Endodermal cell (in vitro differentiated cells): ENCODE data around the gene TRPM5. TPM values are rescaled to one million over a fixed set of nuclear protein-coding genes. Genes with fewer than 3 reads are reported as not detected.

Source experiments
- DNase-seq: peaks from one replicate; pipeline ENCODE4 v3.0.0-alpha.2; 2017
- H3K27ac ChIP-seq: 2 replicates; pipeline ENCODE4 v1.5.1; 2013; ENCODE audit warnings: mild to moderate bottlenecking, low read depth, low read length, moderate library complexity
- H3K27me3 ChIP-seq: 2 replicates; pipeline ENCODE4 v1.6.1; 2013; ENCODE audit warnings: mild to moderate bottlenecking, low read length, moderate library complexity; ENCODE audit not compliant: insufficient read depth, control insufficient read depth, poor library complexity, severe bottlenecking
- H3K36me3 ChIP-seq: 2 replicates; pipeline ENCODE4 v1.7.0; 2013; ENCODE audit warnings: mild to moderate bottlenecking, low read length, moderate library complexity; ENCODE audit not compliant: control insufficient read depth, insufficient read depth
- H3K4me1 ChIP-seq: one replicate; pipeline ENCODE4 v1.7.0; 2013; ENCODE audit warnings: low read length; ENCODE audit not compliant: control insufficient read depth, insufficient read depth
- H3K4me3 ChIP-seq: 2 replicates; pipeline ENCODE4 v1.5.1; 2013; ENCODE audit warnings: mild to moderate bottlenecking, low read length, moderate library complexity
- H3K9ac ChIP-seq: 2 replicates; pipeline ENCODE4 v1.6.1; 2013; ENCODE audit warnings: mild to moderate bottlenecking, low read length, moderate library complexity; ENCODE audit not compliant: poor library complexity, severe bottlenecking; ENCODE audit errors: extremely low read depth
- H3K9me3 ChIP-seq: 2 replicates; pipeline ENCODE4 v1.6.1; 2013; ENCODE audit warnings: mild to moderate bottlenecking, low read length, moderate library complexity; ENCODE audit not compliant: control insufficient read depth
- H3K27ac Mint-ChIP-seq: 2 replicates; pipeline ENCODE4 v1.8.0; 2020; ENCODE audit warnings: mixed read lengths
- H3K27me3 Mint-ChIP-seq: 2 replicates; pipeline ENCODE4 v1.8.0; 2021; ENCODE audit warnings: mild to moderate bottlenecking, mixed read lengths; ENCODE audit not compliant: insufficient read depth
- H3K36me3 Mint-ChIP-seq: 2 replicates; pipeline ENCODE4 v1.8.0; 2020; ENCODE audit warnings: low read depth, mixed read lengths
- H3K4me1 Mint-ChIP-seq: 2 replicates; pipeline ENCODE4 v1.8.0; 2020; ENCODE audit warnings: mixed read lengths
- H3K4me3 Mint-ChIP-seq: 2 replicates; pipeline ENCODE4 v1.8.0; 2020; ENCODE audit warnings: mild to moderate bottlenecking, moderate library complexity, mixed read lengths
- H3K9me3 Mint-ChIP-seq: 2 replicates; pipeline ENCODE4 v1.8.0; 2020; ENCODE audit warnings: mild to moderate bottlenecking, mixed read lengths
- WGBS, 2 experiments: methylation state at CpG; one replicate each; pipeline versions ENCODE4 v1.1.5 to v1.1.7; 2013; ENCODE audit warnings: missing lambda C conversion rate in 2 of 2, mixed read lengths in 1 of 2; ENCODE audit not compliant: insufficient coverage in 1 of 2, insufficient read length in 1 of 2; 5-methylcytosine and 5-hydroxymethylcytosine counted together
- total RNA-seq, 2 donors: library from RNA; stranded (reverse); fragmentation: NEBNext Ultra II Directional in 1 of 2; extraction: Animal tissue kit (Norgen Biotek cat#: 25700) in 1 of 2; gene quantifications; 2 replicates in 1 of 2; 3 replicates in 1 of 2; pipeline ENCODE4 v1.2.1, GENCODE V29; 2021
- TF ChIP-seq, protein P1 (sequence below): fragments of 200-600 bp; sonication (generic); conservative IDR thresholded peaks from 2 replicates; pipeline ENCODE4 v1.5.0; 2021; ENCODE audit warnings: antibody characterized with exemption, mild to moderate bottlenecking

The TRPM5 gene
- total RNA-seq, 2 donors from 2014 or later: 0.11 TPM

DNA sequence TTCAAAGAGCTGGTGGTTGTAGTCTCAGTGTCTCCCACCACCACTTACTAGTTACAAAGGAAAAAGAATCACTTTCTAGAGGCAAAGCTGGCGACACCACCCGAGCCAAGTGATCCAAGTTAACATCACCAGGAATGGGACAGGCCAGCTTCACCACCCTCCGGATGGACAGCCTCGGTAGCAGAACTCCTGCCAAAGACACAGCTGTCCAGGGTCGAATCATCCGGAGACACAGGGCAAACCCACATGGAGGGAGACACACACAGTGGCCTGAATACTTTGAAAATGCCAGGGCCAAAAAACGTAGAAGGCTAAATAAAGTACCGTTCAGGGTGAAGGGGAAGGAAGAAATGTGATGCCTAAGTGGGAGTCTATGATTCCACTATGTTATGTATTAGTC is 33.6 kb upstream of the TRPM5 start:
- Histone ChIP-seq H3K27me3 (peaks cover 23% of the 10 kb centered on the region), H3K36me3 (no peaks in the 10 kb centered on the region), H3K9ac (no peak overlapping the region), H3K4me3 (no peak overlapping the region), H3K9me3 (peaks cover 8% of the 10 kb centered on the region), H3K4me1 (no peaks in the 10 kb centered on the region), H3K27ac (no peak overlapping the region)
- peaks cover 40% of the 10 kb centered on the region for H3K9me3 Mint-ChIP-seq
- no peak overlapping the region for H3K27ac Mint-ChIP-seq
- TF ChIP-seq, protein P1, sequence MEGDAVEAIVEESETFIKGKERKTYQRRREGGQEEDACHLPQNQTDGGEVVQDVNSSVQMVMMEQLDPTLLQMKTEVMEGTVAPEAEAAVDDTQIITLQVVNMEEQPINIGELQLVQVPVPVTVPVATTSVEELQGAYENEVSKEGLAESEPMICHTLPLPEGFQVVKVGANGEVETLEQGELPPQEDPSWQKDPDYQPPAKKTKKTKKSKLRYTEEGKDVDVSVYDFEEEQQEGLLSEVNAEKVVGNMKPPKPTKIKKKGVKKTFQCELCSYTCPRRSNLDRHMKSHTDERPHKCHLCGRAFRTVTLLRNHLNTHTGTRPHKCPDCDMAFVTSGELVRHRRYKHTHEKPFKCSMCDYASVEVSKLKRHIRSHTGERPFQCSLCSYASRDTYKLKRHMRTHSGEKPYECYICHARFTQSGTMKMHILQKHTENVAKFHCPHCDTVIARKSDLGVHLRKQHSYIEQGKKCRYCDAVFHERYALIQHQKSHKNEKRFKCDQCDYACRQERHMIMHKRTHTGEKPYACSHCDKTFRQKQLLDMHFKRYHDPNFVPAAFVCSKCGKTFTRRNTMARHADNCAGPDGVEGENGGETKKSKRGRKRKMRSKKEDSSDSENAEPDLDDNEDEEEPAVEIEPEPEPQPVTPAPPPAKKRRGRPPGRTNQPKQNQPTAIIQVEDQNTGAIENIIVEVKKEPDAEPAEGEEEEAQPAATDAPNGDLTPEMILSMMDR: no peak
- 84 to 87% methylated on average over 6 to 8 of the region's 8 CpGs for WGBS, 2 experiments
- no peaks in the 10 kb centered on the region for H3K4me1 Mint-ChIP-seq
- DNase-seq: no peak
- no peak overlapping the region for H3K4me3 Mint-ChIP-seq
- H3K36me3 Mint-ChIP-seq: no peaks in the 10 kb centered on the region
- peaks cover 63% of the 10 kb centered on the region for H3K27me3 Mint-ChIP-seq

DNA sequence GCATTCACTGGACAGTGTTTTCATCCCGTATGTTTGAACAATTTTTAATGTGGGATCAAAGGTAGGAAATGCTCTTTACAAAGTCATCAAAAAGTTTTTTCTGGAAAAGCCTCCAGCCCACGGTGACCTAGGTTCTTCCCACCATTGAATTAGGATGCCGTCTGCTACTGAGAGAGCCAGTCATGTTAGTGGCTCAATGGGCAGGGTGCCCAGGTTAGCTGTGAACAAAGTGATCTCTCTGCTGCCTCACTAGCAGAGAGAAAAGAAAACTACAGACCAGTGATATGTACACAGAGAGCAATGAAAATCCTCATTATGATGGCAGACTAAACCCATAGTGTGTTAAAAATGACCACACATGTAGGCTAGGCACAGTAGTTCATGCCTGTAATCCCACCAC is 32.9 kb upstream of the TRPM5 start:
- DNase-seq: no peak
- Histone ChIP-seq H3K9ac (no peak overlapping the region), H3K4me3 (no peak overlapping the region), H3K27ac (no peak overlapping the region), H3K4me1 (no peaks in the 10 kb centered on the region), H3K9me3 (peaks cover 8% of the 10 kb centered on the region), H3K27me3 (peaks cover 16% of the 10 kb centered on the region), H3K36me3 (no peaks in the 10 kb centered on the region)
- Mint-ChIP-seq H3K4me1 (no peaks in the 10 kb centered on the region), H3K4me3 (no peak overlapping the region), H3K9me3 (peaks cover 40% of the 10 kb centered on the region), H3K36me3 (no peaks in the 10 kb centered on the region), H3K27me3 (peaks cover 58% of the 10 kb centered on the region), H3K27ac (no peak overlapping the region)
- TF ChIP-seq, protein P1: no peak
- 78 to 90% methylated on average over 3 of the region's 3 CpGs for WGBS, 2 experiments

DNA sequence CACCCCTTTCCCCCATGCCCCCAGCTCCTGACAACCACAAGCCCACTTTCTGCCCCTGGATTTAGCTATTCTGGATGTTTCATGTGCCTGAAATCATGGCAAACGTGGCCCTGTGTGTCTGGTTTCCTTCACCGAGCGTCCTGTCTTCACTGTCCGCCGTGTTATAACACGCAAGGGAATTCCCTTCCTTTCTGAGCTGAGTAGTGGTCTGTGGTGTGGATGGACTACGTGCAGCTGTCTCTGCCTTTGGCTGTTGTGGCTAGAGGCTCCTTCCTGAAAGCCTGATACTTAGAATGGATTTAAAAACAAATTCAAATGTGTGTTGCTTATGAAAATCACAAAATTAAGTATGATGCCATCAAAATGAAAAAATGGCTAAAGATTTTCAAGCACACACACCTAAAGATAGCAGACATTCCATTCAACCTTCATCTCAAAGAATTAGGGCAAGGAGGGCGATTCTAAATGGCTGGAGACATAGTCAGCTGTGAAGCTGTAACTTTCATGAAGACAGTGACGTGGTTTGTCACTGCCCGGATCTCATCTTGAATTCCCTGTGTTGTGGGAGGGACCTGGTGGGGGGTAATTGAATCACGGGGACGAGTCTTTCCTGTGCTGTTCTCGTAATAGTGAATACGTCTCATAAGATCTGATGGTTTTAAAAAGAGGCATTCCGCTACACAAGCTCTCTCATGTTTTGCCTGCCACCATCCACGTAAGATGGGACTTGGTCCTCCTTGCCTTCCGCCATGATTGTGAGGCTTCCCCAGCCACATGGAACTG is 31.0 kb upstream of the TRPM5 start:
- no peak overlapping the region for H3K4me3 Mint-ChIP-seq
- no peaks in the 10 kb centered on the region for H3K36me3 Mint-ChIP-seq
- H3K27me3 Mint-ChIP-seq: peaks cover 54% of the 10 kb centered on the region
- H3K9me3 Mint-ChIP-seq: peaks cover 27% of the 10 kb centered on the region
- no peaks in the 10 kb centered on the region for H3K4me1 ChIP-seq
- H3K36me3 ChIP-seq: no peaks in the 10 kb centered on the region
- no peak overlapping the region for H3K27ac Mint-ChIP-seq
- H3K27ac ChIP-seq: no peak overlapping the region
- H3K27me3 ChIP-seq: peaks cover 12% of the 10 kb centered on the region
- no peak for DNase-seq
- TF ChIP-seq, protein P1: no peak
- peaks cover 8% of the 10 kb centered on the region for H3K9me3 ChIP-seq
- H3K4me1 Mint-ChIP-seq: no peaks in the 10 kb centered on the region
- WGBS, 2 experiments: 71 to 85% methylated on average over 12 to 17 of the region's 17 CpGs
- no peak overlapping the region for H3K9ac ChIP-seq
- no peak overlapping the region for H3K4me3 ChIP-seq
